Measurements from ENCODE around the gene GLRA1.

GLRA1 gene

GRCh38 chr5:151921916-151922315, 2.7 kb downstream of the GLRA1 start:
- TF ChIP-seq EZH2 (IDR thresholded peaks at IDR 0.05; ENCODE audit: borderline replicate concordance, low read length), result no peak
- TF ChIP-seq CTCF (IDR thresholded peaks at IDR 0.05; ENCODE audit: low read length), result no peak
- Histone ChIP-seq H3K79me2 (ENCODE audit: insufficient read depth, low read length) (no peaks in the 10 kb centered on the region), H3K9me2 (ENCODE audit: low read depth, low read length) (no peaks in the 10 kb centered on the region), H3K4me2 (ENCODE audit: low read length) (no peak overlapping the region), H3F3A (ENCODE audit: insufficient read depth, low read length) (no peaks in the 10 kb centered on the region), H3K9ac (ENCODE audit: low read length) (no peak overlapping the region), H3K9me3 (ENCODE audit: low read length) (no peaks in the 10 kb centered on the region), H3K27me3 (ENCODE audit: insufficient read depth, low read length) (no peaks in the 10 kb centered on the region; the same call in 1 of the 2 replicates), H3K4me3 (ENCODE audit: low read depth, low read length, poor library complexity, severe bottlenecking) (no peak overlapping the region), H3K36me3 (ENCODE audit: insufficient read depth, low read length) (no peaks in the 10 kb centered on the region), H3K27ac (ENCODE audit: low read depth, low read length, poor library complexity, severe bottlenecking) (no peak overlapping the region), H4K20me1 (ENCODE audit: insufficient read depth, low read length) (no peaks in the 10 kb centered on the region), H3K4me1 (ENCODE audit: insufficient read depth, low read length, severe bottlenecking) (no peaks in the 10 kb centered on the region), H2AFZ (ENCODE audit: low read length) (no peak overlapping the region)

GRCh38 chr5:151917904-151918303, 6.7 kb downstream of the GLRA1 start:
- H3K4me2 ChIP-seq (ENCODE audit: low read length), result no peak overlapping the region

GRCh38 chr5:151913425-151913824, 11.2 kb downstream of the GLRA1 start:
- TF ChIP-seq CTCF (IDR thresholded peaks at IDR 0.05; ENCODE audit: low read length), result no peak
- TF ChIP-seq EZH2 (IDR thresholded peaks at IDR 0.05; ENCODE audit: borderline replicate concordance, low read length), result no peak
- no peaks in the 10 kb centered on the region for H3F3A ChIP-seq (ENCODE audit: insufficient read depth, low read length)
- no peak overlapping the region for H3K9ac ChIP-seq (ENCODE audit: low read length)
- no peak overlapping the region for H3K27ac ChIP-seq (ENCODE audit: low read depth, low read length, poor library complexity, severe bottlenecking)
- no peaks in the 10 kb centered on the region for H3K9me2 ChIP-seq (ENCODE audit: low read depth, low read length)
- no peak overlapping the region for H3K4me2 ChIP-seq (ENCODE audit: low read length)
- no peaks in the 10 kb centered on the region for H3K9me3 ChIP-seq (ENCODE audit: low read length)
- no peaks in the 10 kb centered on the region; the same call in 1 of the 2 replicates for H3K27me3 ChIP-seq (ENCODE audit: insufficient read depth, low read length)
- no peaks in the 10 kb centered on the region for H3K36me3 ChIP-seq (ENCODE audit: insufficient read depth, low read length)
- no peaks in the 10 kb centered on the region for H3K79me2 ChIP-seq (ENCODE audit: insufficient read depth, low read length)
- no peaks in the 10 kb centered on the region for H3K4me1 ChIP-seq (ENCODE audit: insufficient read depth, low read length, severe bottlenecking)
- no peaks in the 10 kb centered on the region for H4K20me1 ChIP-seq (ENCODE audit: insufficient read depth, low read length)
- no peak overlapping the region for H3K4me3 ChIP-seq (ENCODE audit: low read depth, low read length, poor library complexity, severe bottlenecking)
- H2AFZ ChIP-seq (ENCODE audit: low read length), result no peak overlapping the region

More at GRCh38 chr5:151917904-151918303, 6.7 kb downstream of the GLRA1 start:
- H3K9me2 ChIP-seq (ENCODE audit: low read depth, low read length), result no peaks in the 10 kb centered on the region
- H3F3A ChIP-seq (ENCODE audit: insufficient read depth, low read length), result no peaks in the 10 kb centered on the region
- H3K9ac ChIP-seq (ENCODE audit: low read length), result no peak overlapping the region
- H3K4me1 ChIP-seq (ENCODE audit: insufficient read depth, low read length, severe bottlenecking), result no peaks in the 10 kb centered on the region
- no peak overlapping the region for H3K4me3 ChIP-seq (ENCODE audit: low read depth, low read length, poor library complexity, severe bottlenecking)
- H3K27ac ChIP-seq (ENCODE audit: low read depth, low read length, poor library complexity, severe bottlenecking), result no peak overlapping the region
- no peaks in the 10 kb centered on the region; the same call in 1 of the 2 replicates for H3K27me3 ChIP-seq (ENCODE audit: insufficient read depth, low read length)
- no peaks in the 10 kb centered on the region for H4K20me1 ChIP-seq (ENCODE audit: insufficient read depth, low read length)
- TF ChIP-seq CTCF (IDR thresholded peaks at IDR 0.05; ENCODE audit: low read length) (no peak), EZH2 (IDR thresholded peaks at IDR 0.05; ENCODE audit: borderline replicate concordance, low read length) (no peak)
- no peak overlapping the region for H2AFZ ChIP-seq (ENCODE audit: low read length)
- H3K9me3 ChIP-seq (ENCODE audit: low read length), result no peaks in the 10 kb centered on the region
- H3K79me2 ChIP-seq (ENCODE audit: insufficient read depth, low read length), result no peaks in the 10 kb centered on the region
- H3K36me3 ChIP-seq (ENCODE audit: insufficient read depth, low read length), result no peaks in the 10 kb centered on the region
